Stimulated activated CD4-positive, alpha-beta T cell treated with anti-CD3 and anti-CD28 coated beads, Interleukin-15, amount 100 ng/mL, for 1 hour (primary cell): ENCODE data around the gene CCDC112.
A peak's percentile ranks its signal among the peaks of the same experiment; 100 is the strongest.
"Not testable (repeated sequence)": the region's sequence is repeated elsewhere in the genome, so short reads cannot be mapped to it uniquely, and the experiment has no call there.

Experiments used
- DNase-seq, 2 donors: peaks; one replicate each; pipeline ENCODE4 v3.0.0-alpha.2; 2020; ENCODE audit warnings: low read depth in 1 of 2, low spot score in 1 of 2

Gene CCDC112

GRCh38 chr5:115262321-115263077 is 34.0 kb downstream of the CCDC112 start, which contains the start of gene PGGT1B:
TSS of gene PGGT1B (minus strand) at chr5:115262877. CDS start at chr5:115262851, 26 bp downstream.
- DNase-seq: peak; percentile 28 to 59

- DNase-seq: no peak
These were observed 34.5 kb downstream of the CCDC112 start for GRCh38 chr5:115262011-115262320.

DNA sequence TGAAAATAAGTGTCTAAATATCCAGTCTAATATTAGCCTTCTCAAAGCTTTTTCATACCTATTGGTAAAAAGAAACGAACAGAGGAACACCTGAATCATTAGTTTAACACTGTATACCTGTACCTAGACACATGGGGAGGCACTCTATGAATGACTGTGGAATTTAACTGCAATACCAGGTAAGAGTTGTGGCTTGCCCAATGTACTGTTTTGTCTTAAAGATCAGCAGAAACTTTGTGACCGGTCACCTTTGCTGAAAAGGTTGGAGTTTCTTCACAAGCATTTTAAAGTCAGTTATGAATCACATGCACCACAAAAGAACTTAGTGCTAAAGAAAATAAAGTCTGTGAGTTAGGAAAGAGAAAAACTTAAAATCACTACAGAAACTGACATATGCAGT is 36.2 kb downstream of the CCDC112 start:
- DNase-seq: no peak

- DNase-seq: no peak
These were observed 38.5 kb downstream of the CCDC112 start for GRCh38 chr5:115257981-115258380.

GRCh38 chr5:115249379-115249778 is 47.1 kb downstream of the CCDC112 start:
- DNase-seq: not testable (repeated sequence)

- DNase-seq: no peak
These were observed 50.0 kb downstream of the CCDC112 start for GRCh38 chr5:115246361-115246991.

DNA sequence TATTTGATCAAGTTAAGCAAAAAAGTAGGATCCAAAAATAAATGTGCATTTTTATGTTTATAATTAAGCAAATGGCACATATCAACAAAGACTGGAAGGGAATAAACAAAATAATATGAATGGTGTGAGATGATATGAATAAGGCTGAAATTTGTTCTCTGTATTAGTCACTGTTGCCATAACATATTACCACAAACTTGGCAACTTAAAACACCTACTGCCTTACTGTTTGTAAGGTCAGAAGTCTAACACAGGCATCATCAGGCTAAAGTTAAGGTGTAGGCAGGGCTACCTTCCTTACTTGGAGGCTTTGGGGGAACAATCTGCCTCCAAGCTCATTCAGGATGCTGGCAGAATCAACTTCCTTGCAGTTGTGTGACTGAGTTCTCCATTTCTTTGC is 53.0 kb downstream of the CCDC112 start:
- DNase-seq: no peak

GRCh38 chr5:115241881-115242642 is 54.4 kb downstream of the CCDC112 start:
- no peak for DNase-seq

GRCh38 chr5:115237066-115237465 is 59.4 kb downstream of the CCDC112 start:
- DNase-seq: no peak

DNA sequence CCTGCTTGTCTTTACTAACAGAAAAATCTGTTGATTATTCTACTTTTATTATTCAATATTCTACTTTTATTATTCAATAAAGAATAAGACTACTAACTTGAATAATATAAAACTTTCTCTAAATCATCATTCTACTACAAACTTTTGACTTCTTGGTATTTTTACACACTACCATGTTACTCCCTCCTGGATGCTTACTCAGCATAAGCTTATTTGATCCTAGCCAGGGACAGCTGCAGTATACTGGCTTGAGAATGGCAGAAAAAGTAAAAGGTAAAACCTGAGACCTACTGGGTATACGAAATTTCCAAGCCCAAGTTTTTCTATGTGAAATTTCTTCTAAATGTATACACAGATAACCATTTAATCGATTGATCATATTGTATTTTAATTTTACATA is 59.9 kb downstream of the CCDC112 start:
- DNase-seq: no peak

GRCh38 chr5:115231598-115231997 is 64.9 kb downstream of the CCDC112 start:
- no peak for DNase-seq

GRCh38 chr5:115229606-115230005 is 66.8 kb downstream of the CCDC112 start:
- DNase-seq: no peak

- DNase-seq: no peak
These were observed 69.2 kb downstream of the CCDC112 start for GRCh38 chr5:115227281-115227680.
